SKM-1 treated with dmso at 0.1 percent for 144 hours (cell line): ENCODE results near the gene AK5.

Experiments
- DNase-seq: peaks from one replicate; lab custom pipeline; 2025; ENCODE audit not compliant: unreplicated experiment; lab: John Stamatoyannopoulos, UW

The AK5 gene

DNA sequence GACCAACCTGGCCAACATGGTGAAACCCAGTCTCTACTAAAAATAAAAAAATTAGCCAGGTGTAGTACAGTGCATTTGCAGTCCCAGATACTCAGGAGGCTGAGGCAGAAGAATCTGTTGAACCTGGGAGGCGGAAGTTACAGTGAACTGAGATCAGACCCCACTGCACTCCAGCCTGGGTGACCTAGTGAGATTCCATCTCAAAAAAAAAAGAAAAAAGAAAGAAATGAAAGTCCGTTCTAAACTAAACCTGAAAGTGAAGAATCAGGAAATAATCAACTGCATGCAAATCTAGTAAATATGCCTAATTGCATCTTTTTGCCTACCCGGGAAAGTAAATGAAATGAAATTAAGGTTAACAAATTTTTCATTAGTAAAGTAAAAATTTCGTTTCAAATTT lies 301.1 kb downstream of the AK5 start:
- no peak for DNase-seq

DNA sequence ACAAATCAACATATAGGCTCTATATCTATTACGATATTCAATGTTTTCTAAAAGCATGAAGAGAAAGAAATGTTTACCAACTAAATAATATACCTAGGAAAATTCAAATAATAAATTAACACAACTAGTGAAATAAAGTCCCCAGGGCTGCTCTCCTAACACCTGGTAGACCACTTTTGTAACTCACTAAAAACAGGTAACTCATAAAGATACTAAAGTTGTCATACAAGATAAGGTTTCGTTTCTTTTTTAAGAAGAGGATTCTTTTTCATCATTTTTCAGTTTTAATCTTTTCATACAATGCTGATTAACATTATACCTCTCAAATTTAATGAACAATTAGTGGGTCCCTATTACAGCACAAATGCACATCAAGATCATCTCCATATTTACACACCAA lies 301.7 kb downstream of the AK5 start:
- DNase-seq = no peak

DNA sequence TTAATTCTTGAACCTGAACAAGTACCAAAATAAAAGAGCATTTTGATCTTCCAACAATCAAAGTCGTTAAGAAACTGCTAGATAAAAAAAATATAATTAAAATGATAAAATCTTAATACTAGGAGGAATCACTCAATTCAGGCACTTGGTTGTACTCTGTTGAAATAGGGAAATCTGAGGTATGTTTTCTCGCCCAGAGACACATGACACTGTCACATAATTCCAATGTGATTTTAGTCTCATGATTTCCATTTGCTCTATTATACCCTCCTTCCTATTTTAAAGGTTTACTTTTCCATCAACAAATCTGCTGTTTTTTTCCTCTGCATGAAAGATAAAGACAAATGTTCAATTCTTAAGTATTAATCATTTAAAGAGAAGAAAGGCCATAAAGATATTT lies 303.1 kb downstream of the AK5 start:
- no peak for DNase-seq

DNA sequence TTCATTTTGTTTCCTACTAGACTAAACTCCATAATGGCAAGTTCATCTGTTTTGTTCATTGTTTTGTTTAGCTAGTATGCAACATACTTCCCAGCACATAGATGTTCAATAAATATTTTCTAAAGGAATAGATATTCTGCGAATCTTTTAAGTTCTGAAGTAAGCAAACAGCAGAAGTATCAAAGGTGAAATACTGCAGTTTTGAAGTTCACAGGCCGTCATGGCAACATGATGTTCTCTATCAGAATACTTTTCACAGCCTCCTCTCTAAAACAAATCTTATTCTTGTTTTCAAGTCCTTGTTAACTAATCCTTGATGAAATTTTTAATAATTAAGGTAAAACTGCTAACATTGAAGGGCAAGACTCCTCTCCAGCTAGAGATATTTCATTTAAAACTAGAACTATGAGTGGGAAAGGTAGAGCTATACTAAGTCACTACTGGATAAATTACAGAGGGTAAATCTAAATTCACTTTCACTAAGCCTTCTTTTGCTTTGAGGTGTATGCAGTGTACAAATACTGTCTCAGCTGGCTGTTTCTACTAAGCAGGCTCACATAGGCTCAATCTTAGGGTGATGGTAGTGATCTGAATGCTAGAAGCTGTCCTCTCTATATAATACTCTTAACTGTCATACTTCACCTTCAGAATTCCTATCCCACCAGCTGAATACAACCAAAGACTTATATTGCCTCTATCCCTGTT lies 303.9 kb downstream of the AK5 start:
- DNase-seq = no peak

DNA sequence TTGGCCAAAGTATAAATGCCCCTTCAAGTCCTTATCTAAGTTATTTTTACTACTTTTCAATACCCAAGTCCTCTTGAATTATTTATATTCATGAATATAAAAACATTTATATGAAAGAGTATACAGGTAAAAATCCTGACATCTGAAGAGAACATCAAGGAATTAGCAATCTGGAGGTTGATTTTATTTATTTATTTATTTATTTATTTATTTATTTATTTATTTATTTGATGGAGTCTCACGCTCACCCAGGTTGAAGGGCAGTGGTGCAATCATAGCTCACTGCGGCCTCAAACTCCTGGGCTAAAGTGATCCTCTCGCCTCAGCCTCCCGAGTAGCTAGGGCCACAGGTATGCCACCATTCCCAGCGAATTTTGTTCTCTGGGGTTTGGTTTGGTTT lies 307.4 kb downstream of the AK5 start:
- no peak for DNase-seq

DNA sequence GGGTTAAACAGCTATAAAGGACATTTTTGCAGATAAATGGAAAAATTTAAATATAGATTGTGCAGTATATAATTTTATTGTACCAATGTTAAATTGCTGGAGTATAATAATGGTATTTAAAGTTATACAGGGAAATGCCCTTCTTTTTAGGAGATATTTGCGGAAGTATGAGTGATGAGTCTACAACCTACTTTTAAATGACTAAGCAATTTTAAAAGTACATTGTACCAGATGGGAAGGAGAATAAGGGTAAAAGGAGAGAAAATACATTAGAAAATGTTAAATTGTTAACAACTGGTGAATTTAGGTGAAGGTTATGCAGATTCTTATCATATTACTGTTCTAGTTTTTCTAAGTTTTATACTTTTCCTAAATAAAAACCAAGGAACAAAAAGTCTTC lies 308.8 kb downstream of the AK5 start:
- no peak for DNase-seq

DNA sequence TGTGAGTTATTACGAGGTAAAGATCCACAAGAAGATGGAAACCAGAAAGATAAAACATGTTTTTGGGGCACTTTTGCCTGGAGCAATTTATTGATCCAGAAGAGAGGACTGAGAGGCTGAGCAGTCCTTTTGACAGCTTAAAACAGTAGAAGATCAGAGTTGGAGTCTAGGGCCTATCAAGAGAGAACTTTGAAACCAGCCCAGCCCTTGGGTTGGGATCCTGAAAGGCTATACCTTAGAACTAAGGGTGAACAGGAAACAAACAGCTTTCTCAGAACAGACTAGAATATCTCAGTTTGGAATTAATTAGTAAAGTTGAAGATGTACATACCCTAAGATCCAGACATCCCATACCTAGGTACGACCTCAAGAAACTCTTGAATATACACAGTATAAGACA lies 311.1 kb downstream of the AK5 start:
- DNase-seq = no peak

DNA sequence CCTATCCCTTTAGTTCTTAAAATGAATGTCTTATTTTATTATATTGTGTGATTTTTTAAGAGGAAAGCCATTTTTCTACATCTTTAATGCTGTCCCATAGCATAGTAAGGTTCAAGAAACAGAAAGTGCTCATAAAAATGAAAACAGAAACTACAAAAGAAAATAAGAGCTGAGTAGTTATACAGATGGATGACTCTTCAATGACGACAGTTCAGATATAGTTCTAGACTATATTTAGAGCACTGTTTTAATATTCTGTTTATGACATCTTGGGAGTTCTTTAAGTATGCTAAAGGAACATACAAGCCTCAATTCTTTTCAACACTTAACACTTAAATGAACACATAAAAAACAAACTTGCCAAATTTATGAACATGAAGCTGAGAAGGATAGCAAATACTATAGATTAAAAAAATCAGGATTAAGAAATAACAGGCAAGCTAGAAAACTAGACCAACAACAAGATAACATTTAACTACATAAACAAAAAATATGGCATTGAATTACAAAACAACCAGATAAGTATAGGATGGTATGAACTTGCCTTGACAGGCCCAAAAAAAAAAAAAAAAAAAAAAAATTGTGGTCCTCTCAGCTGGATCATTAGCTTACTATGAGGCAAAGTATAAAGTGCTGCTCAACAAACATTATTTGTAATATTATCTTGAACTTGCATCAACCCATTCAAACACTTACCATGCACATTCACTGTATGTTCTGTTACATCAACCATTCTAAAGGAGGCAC lies 312.7 kb downstream of the AK5 start:
- DNase-seq = no peak

DNA sequence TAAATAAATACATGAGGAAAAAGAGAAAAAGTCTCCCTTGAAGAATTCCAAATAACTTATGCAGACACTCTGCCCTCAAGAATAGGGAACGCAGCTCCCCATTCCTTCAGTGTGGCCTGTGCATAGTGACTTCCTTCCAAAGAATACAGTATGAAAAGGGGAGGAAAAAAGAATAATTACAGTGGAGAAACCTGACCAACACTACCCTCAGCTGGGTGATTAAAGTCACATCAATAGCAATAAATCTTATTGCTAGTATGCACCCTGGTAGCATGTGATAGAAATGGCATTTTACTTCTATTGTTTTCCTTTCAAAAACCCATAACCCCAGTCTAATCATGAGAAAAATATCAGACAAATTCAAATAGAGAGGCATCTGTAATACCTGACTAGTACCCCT lies 315.5 kb downstream of the AK5 start:
- DNase-seq = no peak

DNA sequence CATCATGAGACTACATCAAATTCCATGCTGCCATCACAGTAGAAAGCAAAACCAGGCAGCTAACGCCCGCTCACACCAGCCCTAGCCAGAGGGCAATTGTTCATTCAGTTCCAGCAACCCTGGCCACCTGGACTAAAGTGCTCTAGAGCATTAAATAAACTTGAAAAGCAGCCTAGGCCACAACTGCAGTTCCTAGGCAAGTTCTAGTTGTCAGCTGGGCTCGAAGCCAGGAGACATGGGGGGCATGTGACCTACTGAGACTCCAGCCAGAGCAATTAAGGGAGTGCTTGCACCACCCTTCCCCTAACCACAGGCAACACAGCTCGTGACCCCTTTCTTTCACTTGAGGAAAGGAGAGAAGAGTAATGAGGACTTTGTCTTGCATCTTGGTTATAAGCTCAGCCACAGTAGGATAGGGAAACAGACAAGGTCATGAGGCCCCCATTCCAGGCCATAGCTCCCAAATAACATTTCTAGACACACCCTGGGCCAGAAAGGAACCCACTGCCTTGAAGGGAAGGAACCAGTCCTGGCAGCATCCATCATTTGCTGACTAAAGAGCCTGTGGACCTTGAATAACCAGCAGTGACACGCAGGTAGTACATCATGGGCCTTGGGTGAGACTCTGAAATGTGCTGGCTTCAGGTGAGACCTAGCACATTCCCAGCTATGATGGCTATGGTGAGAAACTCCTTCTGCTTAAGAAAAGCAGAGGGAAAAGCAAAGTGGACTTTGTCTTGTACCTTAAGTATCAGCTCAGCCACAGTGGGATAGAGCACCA lies 323.6 kb downstream of the AK5 start:
- peak; percentile 44 for DNase-seq

DNA sequence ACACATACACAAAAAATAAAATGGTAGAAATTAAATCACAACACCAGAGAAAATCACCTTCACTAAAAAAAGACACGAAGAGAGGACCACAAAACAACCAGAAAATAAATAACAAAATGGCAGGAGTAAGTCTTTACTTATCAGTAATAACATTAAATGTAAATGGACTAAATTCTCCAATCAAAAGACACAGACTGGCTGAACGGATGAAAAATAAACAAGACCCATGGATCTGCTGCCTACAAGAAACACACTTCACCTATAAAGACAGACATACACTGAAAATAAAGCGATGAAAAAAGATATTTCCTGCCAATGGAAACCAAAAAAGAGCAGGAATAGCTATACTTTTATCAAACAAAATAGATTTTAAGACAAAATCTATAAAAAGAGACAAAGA lies 327.1 kb downstream of the AK5 start:
- no peak for DNase-seq
